NCI-H187 (cell line): ENCODE data around the gene RBM47.

ENCODE experiments used
- DNase-seq, 2 experiments: peaks; one replicate each; lab custom pipeline; 2025; lab: John Stamatoyannopoulos, UW

The RBM47 gene

GRCh38 chr4:40623707-40624106 is 6.0 kb downstream of the RBM47 start:
- no peak for DNase-seq

GRCh38 chr4:40622913-40623312 is 6.8 kb downstream of the RBM47 start:
- no peak for DNase-seq

GRCh38 chr4:40621592-40622512 is 7.8 kb downstream of the RBM47 start:
- DNase-seq = peak in 1 of 2 experiments; percentile 28

- DNase-seq = no peak
Observed at GRCh38 chr4:40621229-40621591, 8.5 kb downstream of the RBM47 start.

- no peak for DNase-seq
Observed at GRCh38 chr4:40619600-40619999, 10.1 kb downstream of the RBM47 start.

- DNase-seq = no peak
Observed at GRCh38 chr4:40617872-40618271, 11.8 kb downstream of the RBM47 start.

GRCh38 chr4:40614031-40614430 is 15.6 kb downstream of the RBM47 start:
- no peak for DNase-seq

- no peak for DNase-seq
Observed at GRCh38 chr4:40613456-40613855, 16.2 kb downstream of the RBM47 start.

- DNase-seq = no peak
Observed at GRCh38 chr4:40612831-40613230, 16.8 kb downstream of the RBM47 start.

- DNase-seq = no peak
Observed at GRCh38 chr4:40612283-40612682, 17.4 kb downstream of the RBM47 start.

- DNase-seq = no peak
Observed at GRCh38 chr4:40608628-40609027, 21.0 kb downstream of the RBM47 start.

- no peak for DNase-seq
Observed at GRCh38 chr4:40607221-40607620, 22.4 kb downstream of the RBM47 start.

GRCh38 chr4:40606239-40606767 is 23.4 kb downstream of the RBM47 start:
- DNase-seq = no peak

GRCh38 chr4:40603281-40603680 is 26.4 kb downstream of the RBM47 start:
- DNase-seq = no peak

GRCh38 chr4:40601641-40602040 is 28.0 kb downstream of the RBM47 start:
- no peak for DNase-seq

- no peak for DNase-seq
Observed at GRCh38 chr4:40600850-40601249, 28.8 kb downstream of the RBM47 start.

GRCh38 chr4:40599431-40599830 is 30.2 kb downstream of the RBM47 start:
- DNase-seq = no peak

- no peak for DNase-seq
Observed at GRCh38 chr4:40596522-40596921, 33.1 kb downstream of the RBM47 start.

GRCh38 chr4:40595981-40596380 is 33.7 kb downstream of the RBM47 start:
- DNase-seq = no peak

- no peak for DNase-seq
Observed at GRCh38 chr4:40594261-40595178, 35.1 kb downstream of the RBM47 start.

GRCh38 chr4:40592034-40592433 is 37.6 kb downstream of the RBM47 start:
- DNase-seq = no peak

- no peak for DNase-seq
Observed at GRCh38 chr4:40587826-40588225, 41.8 kb downstream of the RBM47 start.

- DNase-seq = no peak
Observed at GRCh38 chr4:40587351-40587750, 42.3 kb downstream of the RBM47 start.
